Mucosa of descending colon (tissue), 3 donors: ENCODE data around the gene ITGA5. TPM values are rescaled to one million over a fixed set of nuclear protein-coding genes. Genes with fewer than 3 reads are reported as not detected.

ENCODE experiments used
- ATAC-seq: fragments of 200-7000 bp; cut with Tn5 transposase; one replicate; pipeline ENCODE4 v1.9.1; 2020; ENCODE audit warnings: mild to moderate bottlenecking, moderate library complexity
- DNase-seq, 3 donors: peaks; one replicate each; pipeline ENCODE4 v3.0.0-alpha.2; 2020
- H3K36me3 ChIP-seq: fragments of 200-600 bp; one replicate; pipeline ENCODE4 v1.8.0; 2021; ENCODE audit warnings: low read depth, mild to moderate bottlenecking
- H3K4me1 ChIP-seq: fragments of 200-600 bp; one replicate; pipeline ENCODE4 v1.8.0; 2021; ENCODE audit warnings: low read depth, mild to moderate bottlenecking
- H3K4me3 ChIP-seq: fragments of 200-600 bp; one replicate; pipeline ENCODE4 v1.8.0; 2021; ENCODE audit warnings: mild to moderate bottlenecking
- H3K9me3 ChIP-seq: fragments of 200-600 bp; one replicate; pipeline ENCODE4 v1.8.0; 2021; ENCODE audit warnings: mild to moderate bottlenecking
- CTCF ChIP-seq: fragments of 200-600 bp; IDR thresholded peaks from one replicate; pipeline ENCODE4 v1.8.0; 2022; ENCODE audit warnings: antibody characterized with exemption, mild to moderate bottlenecking
- intact Hi-C, 2 donors: fragments of 100-400 bp; cut with DNase I in 1 of 2; cut with micrococcal nuclease in 1 of 2; formaldehyde crosslinking; loops; one replicate each; pipeline versions ENCODE4 v1.11.0 to v1.11.1; 2022; cut with DNase I, micrococcal nuclease
- total RNA-seq, 3 donors: library from RNA; stranded (reverse); fragmentation: NEBNext Ultra II Directional in 2 of 3; extraction: Animal tissue kit (Norgen Biotek cat#: 25700) in 2 of 3; gene quantifications; one replicate each; pipeline versions ENCODE4 v1.2.1 to v1.2.4, GENCODE V29; 2021 to 2023
- donor health status: DM: no; HTN: no; CAD: no; lungs with moderate emphysema.
- donor health status: DM: no; HTN: no; CAD: no.
- donor health status: DM: no; HTN: yes; CAD: no.

The ITGA5 gene
- total RNA-seq, 3 donors from 2014 or later = 8.0 to 201 (median 61.8) TPM

- intact Hi-C loops = no loop called here
These were observed 43.8 kb downstream of the ITGA5 start for GRCh38 chr12:54375259-54375579.

GRCh38 chr12:54374562-54375258 lies 44.4 kb downstream of the ITGA5 start:
- Histone ChIP-seq H3K36me3 (no peaks in the 10 kb centered on the region), H3K9me3 (no peaks in the 10 kb centered on the region), H3K4me1 (peaks cover 12% of the 10 kb centered on the region), H3K4me3 (no peak overlapping the region)
- ATAC-seq (no peak), DNase-seq (no peak)
- intact Hi-C loops = no loop called here
- TF ChIP-seq CTCF = no peak

More at GRCh38 chr12:54375259-54375579, 43.8 kb downstream of the ITGA5 start:
- no peak overlapping the region for H3K4me3 ChIP-seq
- H3K9me3 ChIP-seq = no peaks in the 10 kb centered on the region
- H3K36me3 ChIP-seq = no peaks in the 10 kb centered on the region
- ATAC-seq = no peak
- H3K4me1 ChIP-seq = peaks cover 12% of the 10 kb centered on the region
- DNase-seq = no peak
- TF ChIP-seq CTCF = no peak

- intact Hi-C loops = no loop called here
- H3K9me3 ChIP-seq = no peaks in the 10 kb centered on the region
- no peak overlapping the region for H3K4me3 ChIP-seq
- H3K36me3 ChIP-seq = no peaks in the 10 kb centered on the region
- ATAC-seq (no peak), DNase-seq (no peak)
- TF ChIP-seq CTCF = no peak
- peaks cover 15% of the 10 kb centered on the region for H3K4me1 ChIP-seq
These were observed 45.2 kb downstream of the ITGA5 start for GRCh38 chr12:54373649-54374561.

GRCh38 chr12:54372113-54372806 lies 46.8 kb downstream of the ITGA5 start:
- DNase-seq (no peak), ATAC-seq (no peak)
- intact Hi-C loops = no loop called here
- Histone ChIP-seq H3K4me3 (no peak overlapping the region), H3K36me3 (no peaks in the 10 kb centered on the region), H3K9me3 (no peaks in the 10 kb centered on the region), H3K4me1 (peaks cover 16% of the 10 kb centered on the region)
- no peak for TF ChIP-seq CTCF

GRCh38 chr12:54371328-54372112 lies 47.5 kb downstream of the ITGA5 start:
- no peak for TF ChIP-seq CTCF
- H3K9me3 ChIP-seq = no peaks in the 10 kb centered on the region
- DNase-seq (peak in 2 of 3 donors; percentile 43 to 71), ATAC-seq (no peak)
- intact Hi-C loops = no loop called here
- no peak overlapping the region for H3K4me3 ChIP-seq
- H3K4me1 ChIP-seq = peaks cover 16% of the 10 kb centered on the region
- no peaks in the 10 kb centered on the region for H3K36me3 ChIP-seq
